ENCODE data around the gene OR4E1. TPM values are rescaled to one million over a fixed set of nuclear protein-coding genes. Genes with fewer than 3 reads are reported as not detected.
"Not testable (repeated sequence)": the region's sequence is repeated elsewhere in the genome, so short reads cannot be mapped to it uniquely, and the experiment has no call there.

The OR4E1 gene
- total RNA-seq, 2 experiments from 2014 or later = 0.11 TPM; not detected in 1

DNA sequence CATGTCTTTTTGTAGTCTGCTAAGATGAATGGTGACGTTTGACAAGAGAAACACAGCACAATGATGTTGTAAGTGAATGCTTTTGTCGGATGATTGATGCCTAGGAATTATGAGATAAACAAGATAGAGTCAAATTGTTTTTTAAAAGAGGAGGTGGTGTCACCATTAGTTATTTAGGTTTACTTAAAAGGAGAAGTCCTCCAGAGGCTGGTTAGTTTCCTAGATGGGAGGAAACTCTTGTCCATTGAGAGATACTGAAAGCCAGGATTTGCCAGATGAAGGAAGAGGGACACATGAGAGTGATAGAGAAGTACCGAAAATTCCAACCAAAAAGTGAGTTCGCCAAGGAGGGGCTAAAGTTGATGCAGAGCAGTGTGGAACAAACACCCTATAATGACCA, 38.8 kb downstream of the OR4E1 start, which contains the start of gene OR10G2:
Gene OR10G2, minus strand, starts transcription at position 101 of the 400 bp plus-strand sequence. Its CDS starts 98 bp downstream, at position 3.
- H3K27me3 Mint-ChIP-seq = peaks cover under 1% of the 10 kb centered on the region
- no peak within 1 kb of the TSS for H3K27ac Mint-ChIP-seq
- POLR2A ChIA-PET = no interaction called here
- no peak within 1 kb of the TSS for H3K4me3 Mint-ChIP-seq
- no peaks in the 10 kb centered on the region for H3K4me1 Mint-ChIP-seq
- peaks cover 2% of the 10 kb centered on the region for H3K9me3 Mint-ChIP-seq
- ATAC-seq (ENCODE audit: low read depth) = no peak
- no peak for DNase-seq
- H3K36me3 Mint-ChIP-seq = no peaks in the 10 kb centered on the region

DNA sequence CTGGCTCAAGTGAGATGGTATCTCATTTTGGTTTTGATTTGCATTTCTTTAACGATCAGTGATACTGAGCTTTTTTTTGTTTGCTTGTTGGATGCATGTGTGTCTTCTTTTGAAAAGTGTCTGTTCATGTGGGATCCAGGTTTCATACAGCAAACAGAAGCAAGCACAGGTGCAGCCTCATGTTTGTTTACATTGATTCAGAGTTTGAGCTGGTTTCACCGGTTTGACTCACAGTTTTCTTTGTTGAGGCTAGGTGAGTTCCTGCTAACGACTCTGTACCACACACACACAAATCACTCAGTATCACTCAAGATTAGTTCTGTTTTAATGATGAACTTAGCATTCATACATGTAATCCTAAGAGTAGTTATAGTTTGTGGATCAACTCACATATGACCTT, 42.5 kb downstream of the OR4E1 start:
- DNase-seq (no peak), ATAC-seq (ENCODE audit: low read depth) (no peak)
- H3K4me3 Mint-ChIP-seq = no peak overlapping the region
- H3K4me1 Mint-ChIP-seq = no peaks in the 10 kb centered on the region
- POLR2A ChIA-PET = no interaction called here
- peaks cover 3% of the 10 kb centered on the region for H3K27me3 Mint-ChIP-seq
- no peak overlapping the region for H3K27ac Mint-ChIP-seq
- no peaks in the 10 kb centered on the region for H3K36me3 Mint-ChIP-seq
- peaks cover 2% of the 10 kb centered on the region for H3K9me3 Mint-ChIP-seq

DNA sequence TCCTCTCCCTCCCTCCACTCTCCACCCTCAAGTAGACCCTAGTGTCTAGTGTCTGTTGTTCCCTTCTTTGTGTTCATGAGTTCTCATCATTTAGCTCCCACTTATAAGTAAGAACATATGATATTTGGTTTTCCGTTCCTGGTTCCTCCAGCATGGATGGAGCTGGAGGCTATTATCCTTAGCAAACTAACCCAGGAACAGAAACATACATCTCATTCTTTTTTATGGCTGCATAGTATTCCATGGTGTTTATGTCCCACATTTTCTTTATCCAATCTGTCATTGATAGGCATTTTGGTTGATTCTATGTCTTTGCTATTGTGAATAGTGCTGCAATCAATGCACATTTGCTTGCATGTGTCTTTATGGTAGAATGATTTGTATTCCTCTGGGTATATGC, 43.1 kb downstream of the OR4E1 start:
- H3K36me3 Mint-ChIP-seq; H3K4me1 Mint-ChIP-seq; H3K27me3 Mint-ChIP-seq; H3K27ac Mint-ChIP-seq; H3K4me3 Mint-ChIP-seq; POLR2A ChIA-PET; ATAC-seq (ENCODE audit: low read depth); DNase-seq; H3K9me3 Mint-ChIP-seq: not testable (repeated sequence)

DNA sequence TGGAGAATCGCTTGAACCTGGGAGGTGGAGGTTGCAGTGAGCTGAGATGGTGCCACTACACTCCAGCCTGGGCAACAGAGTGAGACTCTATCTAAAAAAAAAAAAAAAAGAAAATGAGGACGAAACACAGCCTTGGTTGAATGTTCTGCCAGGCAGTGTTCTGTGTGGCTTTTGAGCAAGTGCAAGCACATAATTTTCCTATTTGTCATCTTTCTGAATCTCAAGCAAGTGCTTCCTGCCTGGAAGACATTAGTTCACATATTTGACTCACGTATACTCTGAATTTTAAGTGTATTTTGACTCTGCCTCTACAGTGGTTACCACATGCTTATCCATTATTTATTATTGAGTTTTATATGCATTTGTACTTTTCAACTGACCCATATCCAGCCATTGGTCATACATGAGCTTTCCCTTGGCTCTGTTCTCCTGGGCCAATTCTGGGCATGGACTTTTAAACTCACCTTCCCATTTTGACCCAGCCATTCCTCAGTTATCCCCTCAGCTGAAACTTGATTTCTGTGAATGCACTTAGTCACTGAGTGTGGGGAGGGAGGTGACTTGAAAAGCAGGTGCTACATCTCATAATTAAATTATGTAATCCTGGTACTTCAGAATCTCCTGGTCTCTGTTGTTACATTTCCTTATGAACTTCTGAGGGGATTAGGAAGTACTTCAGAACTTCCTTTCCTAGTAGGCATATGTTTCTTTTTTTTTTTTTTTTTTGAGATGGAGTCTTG, 47.0 kb downstream of the OR4E1 start:
- POLR2A ChIA-PET = no interaction called here
- DNase-seq (no peak), ATAC-seq (ENCODE audit: low read depth) (no peak)
- H3K4me1 Mint-ChIP-seq = no peaks in the 10 kb centered on the region
- H3K27me3 Mint-ChIP-seq = peaks cover 12% of the 10 kb centered on the region
- H3K36me3 Mint-ChIP-seq = no peaks in the 10 kb centered on the region
- H3K27ac Mint-ChIP-seq = no peak overlapping the region
- H3K9me3 Mint-ChIP-seq = peaks cover 2% of the 10 kb centered on the region
- no peak overlapping the region for H3K4me3 Mint-ChIP-seq

Other genes with a start within 250 kb of the OR4E1 start
- 100 to 1,000 TPM; 128 to 133 TPM for gene CHD8, start 217.7 kb downstream of the OR4E1 start, total RNA-seq
- gene RAB2B, start 196.9 kb downstream of the OR4E1 start, total RNA-seq = 10 to 100 TPM; 27.3 to 27.5 TPM
- 10 to 100 TPM; 76.7 to 79.7 TPM for gene TOX4, start 196.6 kb downstream of the OR4E1 start, total RNA-seq
- gene METTL3, start 162.5 kb downstream of the OR4E1 start, total RNA-seq = 10 to 100 TPM; 89.2 to 90.9 TPM
- gene SALL2, start 147.5 kb downstream of the OR4E1 start, total RNA-seq = 1 to 10 TPM; 4.0 to 4.4 TPM
- not detected for gene OR10G3, start 93.7 kb downstream of the OR4E1 start, total RNA-seq
- not detected for gene OR10G2, start 38.9 kb downstream of the OR4E1 start, total RNA-seq
- gene OR4E2, start 20.0 kb downstream of the OR4E1 start, total RNA-seq = not detected